K562 (cell line): Measurements from ENCODE around the gene RBM17. TPM values are rescaled to one million over a fixed set of nuclear protein-coding genes. Genes with fewer than 3 reads are reported as not detected.

ENCODE experiments used
- KHSRP ChIP-seq: fragments of 450-650 bp; IDR thresholded peaks from 2 replicates; pipeline ENCODE4 v1.6.1; 2017
- NR3C1 ChIP-seq: sonication (generic); formaldehyde crosslinking; IDR thresholded peaks from 2 replicates; pipeline ENCODE4 v1.8.1; 2022; ENCODE audit warnings: missing genetic modification reagents
- OTX1 ChIP-seq: fragments of 450-650 bp; formaldehyde crosslinking; IDR thresholded peaks from 2 replicates; pipeline ENCODE4 v1.4.0; 2022; ENCODE audit warnings: mild to moderate bottlenecking
- SFPQ ChIP-seq: fragments of 200-400 bp; formaldehyde crosslinking; IDR thresholded peaks from 2 replicates; pipeline ENCODE4 v1.6.1; 2017; ENCODE audit warnings: mild to moderate bottlenecking, low read depth, low read length, moderate library complexity
- TCF7L2 ChIP-seq: fragments of 150-350 bp; IDR thresholded peaks from 2 replicates; pipeline ENCODE4 v1.6.1; 2016; ENCODE audit warnings: low read depth, mild to moderate bottlenecking, low read length, moderate library complexity
- TFE3 ChIP-seq: fragments of 450-650 bp; formaldehyde crosslinking; IDR thresholded peaks from 2 replicates; pipeline ENCODE4 v1.4.0; 2020; ENCODE audit warnings: mild to moderate bottlenecking, mixed read lengths
- ZNF133 ChIP-seq: fragments of 250-450 bp; sonication (Bioruptor Pico); IDR thresholded peaks from 2 replicates; pipeline ENCODE4 v1.4.0; 2020; ENCODE audit warnings: mild to moderate bottlenecking
- ZNF561 ChIP-seq: fragments of 450-650 bp; formaldehyde crosslinking; conservative IDR thresholded peaks from 2 replicates; pipeline ENCODE4 v1.4.0; 2020; ENCODE audit warnings: mild to moderate bottlenecking, moderate library complexity
- ZNF76 ChIP-seq: fragments of 250-450 bp; sonication (Bioruptor Pico); IDR thresholded peaks from 2 replicates; pipeline ENCODE4 v1.4.0; 2020; ENCODE audit warnings: mild to moderate bottlenecking, moderate library complexity, borderline replicate concordance
- polyA plus RNA-seq, 8 experiments: library from polyadenylated mRNA; depleted of rRNA in 4 of 8; stranded (reverse) in 5 of 8; unstranded in 3 of 8; fragments of >200 nt; fragmentation: Nextera tagmentation in 2 of 8; fragmentation: Illumina TruSeq in 1 of 8; extraction: Ambion mirVana in 2 of 8; extraction: Trizol in 1 of 8; gene quantifications; 2 replicates each; pipeline versions ENCODE4 v1.2.1 to v1.2.3, GENCODE V29; 2011 to 2014; ENCODE audit warnings: inconsistent platforms in 1 of 8, missing spikeins in 1 of 8
- total RNA-seq, 7 experiments: library from RNA; depleted of rRNA in 6 of 7; stranded (reverse); fragments of >200 nt in 6 of 7; fragmentation: Illumina TruSeq in 2 of 7; extraction: Trizol in 2 of 7; gene quantifications; 2 replicates each; pipeline versions ENCODE4 v1.2.1 to v1.2.3, GENCODE V29; 2011 to 2021; ENCODE audit warnings: low replicate concordance in 1 of 7
- TF ChIP-seq, protein P1 (sequence below): fragments of 450-650 bp; IDR thresholded peaks from 2 replicates; pipeline ENCODE4 v1.6.1; 2016; ENCODE audit warnings: low read depth
- TF ChIP-seq, protein P2 (sequence below): fragments of 450-650 bp; formaldehyde crosslinking; IDR thresholded peaks from 2 replicates; pipeline ENCODE4 v1.4.0; 2020; ENCODE audit warnings: mild to moderate bottlenecking, moderate library complexity
- TF ChIP-seq, protein P3 (sequence below), 2 experiments: fragments of 450-650 bp; IDR thresholded peaks; 2 replicates each; pipeline ENCODE4 v1.6.1; 2016

The RBM17 gene
- total and polyA plus RNA-seq, 9 of the 15 experiments (the other 6 are each of a cell fraction or from before 2014, with no cell fraction given) = 23.6 to 217 (median 124) TPM

DNA sequence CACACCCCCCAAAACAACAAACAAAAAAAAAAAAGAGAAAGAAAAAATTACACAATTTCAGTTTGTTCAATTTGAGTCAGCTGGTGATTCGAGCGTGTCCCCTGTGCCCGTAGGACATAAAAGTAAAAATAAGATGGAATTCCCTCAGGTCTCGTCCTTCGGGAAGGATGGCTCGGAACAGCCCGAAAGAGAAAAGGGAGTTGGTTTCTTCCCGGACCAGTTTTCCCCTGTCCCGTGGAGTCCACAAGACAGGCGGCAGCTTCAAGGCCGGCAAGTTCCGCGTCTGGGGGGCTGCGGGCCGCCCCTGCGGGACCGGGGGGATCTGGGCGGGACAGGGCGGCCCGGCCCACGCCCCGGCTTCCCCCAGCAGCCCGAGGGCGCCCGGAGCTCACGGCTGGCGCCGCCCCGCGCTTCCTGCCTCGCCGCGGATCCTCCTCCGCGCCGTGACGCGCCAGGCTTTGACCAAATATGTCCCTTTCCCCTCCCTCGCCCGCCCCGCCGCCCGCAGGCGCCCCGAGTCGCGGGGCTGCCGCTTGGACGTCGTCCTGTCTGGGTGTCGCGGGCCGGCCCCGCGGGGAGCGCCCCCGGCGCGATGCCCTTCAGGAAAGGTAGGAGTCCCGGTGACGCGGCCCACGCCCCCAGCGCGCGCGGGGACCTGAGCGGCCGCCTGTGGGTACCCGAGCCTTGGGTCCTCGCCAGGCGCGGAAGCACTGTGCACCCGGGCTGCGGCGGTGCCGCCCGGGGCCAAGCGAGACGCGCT lies 55.8 kb downstream of the RBM17 start (continued):
- TF ChIP-seq, protein P1, sequence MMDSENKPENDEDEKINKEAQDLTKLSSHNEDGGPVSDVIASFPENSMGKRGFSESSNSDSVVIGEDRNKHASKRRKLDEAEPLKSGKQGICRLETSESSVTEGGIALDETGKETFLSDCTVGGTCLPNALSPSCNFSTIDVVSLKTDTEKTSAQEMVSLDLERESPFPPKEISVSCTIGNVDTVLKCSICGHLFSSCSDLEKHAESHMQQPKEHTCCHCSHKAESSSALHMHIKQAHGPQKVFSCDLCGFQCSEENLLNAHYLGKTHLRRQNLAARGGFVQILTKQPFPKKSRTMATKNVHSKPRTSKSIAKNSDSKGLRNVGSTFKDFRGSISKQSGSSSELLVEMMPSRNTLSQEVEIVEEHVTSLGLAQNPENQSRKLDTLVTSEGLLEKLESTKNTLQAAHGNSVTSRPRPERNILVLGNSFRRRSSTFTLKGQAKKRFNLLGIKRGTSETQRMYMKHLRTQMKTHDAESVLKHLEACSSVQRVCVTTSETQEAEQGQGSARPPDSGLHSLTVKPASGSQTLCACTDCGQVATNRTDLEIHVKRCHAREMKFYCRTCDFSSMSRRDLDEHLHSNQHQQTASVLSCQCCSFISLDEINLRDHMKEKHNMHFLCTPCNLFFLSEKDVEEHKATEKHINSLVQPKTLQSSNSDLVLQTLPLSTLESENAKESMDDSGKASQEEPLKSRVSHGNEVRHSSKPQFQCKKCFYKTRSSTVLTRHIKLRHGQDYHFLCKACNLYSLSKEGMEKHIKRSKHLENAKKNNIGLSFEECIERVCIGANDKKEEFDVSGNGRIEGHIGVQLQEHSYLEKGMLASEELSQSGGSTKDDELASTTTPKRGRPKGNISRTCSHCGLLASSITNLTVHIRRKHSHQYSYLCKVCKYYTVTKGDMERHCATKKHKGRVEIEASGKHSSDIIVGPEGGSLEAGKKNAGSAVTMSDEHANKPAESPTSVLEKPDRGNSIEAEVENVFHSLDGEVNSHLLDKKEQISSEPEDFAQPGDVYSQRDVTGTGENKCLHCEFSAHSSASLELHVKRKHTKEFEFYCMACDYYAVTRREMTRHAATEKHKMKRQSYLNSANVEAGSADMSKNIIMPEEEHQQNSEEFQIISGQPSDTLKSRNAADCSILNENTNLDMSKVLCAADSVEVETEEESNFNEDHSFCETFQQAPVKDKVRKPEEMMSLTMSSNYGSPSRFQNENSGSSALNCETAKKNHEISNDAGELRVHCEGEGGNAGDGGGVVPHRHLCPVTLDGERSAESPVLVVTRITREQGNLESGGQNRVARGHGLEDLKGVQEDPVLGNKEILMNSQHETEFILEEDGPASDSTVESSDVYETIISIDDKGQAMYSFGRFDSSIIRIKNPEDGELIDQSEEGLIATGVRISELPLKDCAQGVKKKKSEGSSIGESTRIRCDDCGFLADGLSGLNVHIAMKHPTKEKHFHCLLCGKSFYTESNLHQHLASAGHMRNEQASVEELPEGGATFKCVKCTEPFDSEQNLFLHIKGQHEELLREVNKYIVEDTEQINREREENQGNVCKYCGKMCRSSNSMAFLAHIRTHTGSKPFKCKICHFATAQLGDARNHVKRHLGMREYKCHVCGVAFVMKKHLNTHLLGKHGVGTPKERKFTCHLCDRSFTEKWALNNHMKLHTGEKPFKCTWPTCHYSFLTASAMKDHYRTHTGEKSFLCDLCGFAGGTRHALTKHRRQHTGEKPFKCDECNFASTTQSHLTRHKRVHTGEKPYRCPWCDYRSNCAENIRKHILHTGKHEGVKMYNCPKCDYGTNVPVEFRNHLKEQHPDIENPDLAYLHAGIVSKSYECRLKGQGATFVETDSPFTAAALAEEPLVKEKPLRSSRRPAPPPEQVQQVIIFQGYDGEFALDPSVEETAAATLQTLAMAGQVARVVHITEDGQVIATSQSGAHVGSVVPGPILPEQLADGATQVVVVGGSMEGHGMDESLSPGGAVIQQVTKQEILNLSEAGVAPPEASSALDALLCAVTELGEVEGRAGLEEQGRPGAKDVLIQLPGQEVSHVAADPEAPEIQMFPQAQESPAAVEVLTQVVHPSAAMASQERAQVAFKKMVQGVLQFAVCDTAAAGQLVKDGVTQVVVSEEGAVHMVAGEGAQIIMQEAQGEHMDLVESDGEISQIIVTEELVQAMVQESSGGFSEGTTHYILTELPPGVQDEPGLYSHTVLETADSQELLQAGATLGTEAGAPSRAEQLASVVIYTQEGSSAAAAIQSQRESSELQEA = no peak
- TF ChIP-seq NR3C1 (CRISPR knock-in tag) (no peak), ZNF561 (CRISPR knock-in tag) (no peak), TCF7L2 (no peak), ZNF133 (CRISPR knock-in tag) (no peak), SFPQ (no peak), KHSRP (no peak), TFE3 (no peak), OTX1 (CRISPR knock-in tag) (no peak), ZNF76 (CRISPR knock-in tag) (no peak)
- TF ChIP-seq, protein P2, sequence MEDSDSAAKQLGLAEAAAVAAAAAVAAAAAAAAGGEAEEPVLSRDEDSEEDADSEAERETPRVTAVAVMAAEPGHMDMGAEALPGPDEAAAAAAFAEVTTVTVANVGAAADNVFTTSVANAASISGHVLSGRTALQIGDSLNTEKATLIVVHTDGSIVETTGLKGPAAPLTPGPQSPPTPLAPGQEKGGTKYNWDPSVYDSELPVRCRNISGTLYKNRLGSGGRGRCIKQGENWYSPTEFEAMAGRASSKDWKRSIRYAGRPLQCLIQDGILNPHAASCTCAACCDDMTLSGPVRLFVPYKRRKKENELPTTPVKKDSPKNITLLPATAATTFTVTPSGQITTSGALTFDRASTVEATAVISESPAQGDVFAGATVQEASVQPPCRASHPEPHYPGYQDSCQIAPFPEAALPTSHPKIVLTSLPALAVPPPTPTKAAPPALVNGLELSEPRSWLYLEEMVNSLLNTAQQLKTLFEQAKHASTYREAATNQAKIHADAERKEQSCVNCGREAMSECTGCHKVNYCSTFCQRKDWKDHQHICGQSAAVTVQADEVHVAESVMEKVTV (CRISPR knock-in tag) = no peak
- TF ChIP-seq, protein P3, sequence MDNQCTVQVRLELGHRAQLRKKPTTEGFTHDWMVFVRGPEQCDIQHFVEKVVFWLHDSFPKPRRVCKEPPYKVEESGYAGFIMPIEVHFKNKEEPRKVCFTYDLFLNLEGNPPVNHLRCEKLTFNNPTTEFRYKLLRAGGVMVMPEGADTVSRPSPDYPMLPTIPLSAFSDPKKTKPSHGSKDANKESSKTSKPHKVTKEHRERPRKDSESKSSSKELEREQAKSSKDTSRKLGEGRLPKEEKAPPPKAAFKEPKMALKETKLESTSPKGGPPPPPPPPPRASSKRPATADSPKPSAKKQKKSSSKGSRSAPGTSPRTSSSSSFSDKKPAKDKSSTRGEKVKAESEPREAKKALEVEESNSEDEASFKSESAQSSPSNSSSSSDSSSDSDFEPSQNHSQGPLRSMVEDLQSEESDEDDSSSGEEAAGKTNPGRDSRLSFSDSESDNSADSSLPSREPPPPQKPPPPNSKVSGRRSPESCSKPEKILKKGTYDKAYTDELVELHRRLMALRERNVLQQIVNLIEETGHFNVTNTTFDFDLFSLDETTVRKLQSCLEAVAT (IDR thresholded peaks at IDR 0.05) = no peak
